IMR-90 (cell line): ENCODE results near the gene MOCS1. TPM values are rescaled to one million over a fixed set of nuclear protein-coding genes. Genes with fewer than 3 reads are reported as not detected.

Source experiments
- ATAC-seq: fragments of 200-7000 bp; cut with Tn5 transposase; 2 replicates; pipeline ENCODE4 v1.9.1; 2020; ENCODE audit warnings: low read depth, mild to moderate bottlenecking, moderate library complexity
- BruUV-seq: library from RNA; stranded (reverse); fragments of 400-500 nt; replicated peaks from 2 replicates; lab custom pipeline; 2021; lab: Mats Ljungman, UMichigan
- CTCF ChIA-PET: fragments of 300-600 bp; formaldehyde crosslinking; extraction: SDS; loops from one replicate; lab custom pipeline; 2021; ENCODE audit warnings: antibody characterized with exemption; lab: Yijun Ruan, JAX
- POLR2A ChIA-PET: fragments of 300-600 bp; sonication (Branson Sonifier 250); formaldehyde crosslinking; loops from one replicate; lab custom pipeline; 2022; ENCODE audit warnings: antibody characterized with exemption; ENCODE audit not compliant: unreplicated experiment; lab: Charles Lee
- DNase-seq: peaks from one replicate; pipeline ENCODE4 v3.0.0; 2013
- H2AFZ ChIP-seq: replicated peaks from 2 replicates; pipeline ENCODE3; 2013; ENCODE audit warnings: low read length, mild to moderate bottlenecking; ENCODE audit not compliant: poor library complexity
- H2AK5ac ChIP-seq: 2 replicates; pipeline ENCODE4 v1.6.1; 2013; ENCODE audit warnings: low read depth, low read length, inconsistent platforms
- H2AK9ac ChIP-seq: replicated peaks from 2 replicates; pipeline ENCODE3; 2013; ENCODE audit warnings: mild to moderate bottlenecking, low read depth, low read length, moderate library complexity; ENCODE audit not compliant: poor library complexity
- H2BK120ac ChIP-seq: 2 replicates; pipeline ENCODE4 v1.6.1; 2013; ENCODE audit warnings: low read depth, low read length, inconsistent platforms
- H2BK15ac ChIP-seq: 3 replicates; pipeline ENCODE4 v1.6.1; 2013; ENCODE audit warnings: low read depth, low read length, inconsistent platforms
- H2BK20ac ChIP-seq: 2 replicates; pipeline ENCODE4 v1.6.1; 2013; ENCODE audit warnings: low read depth, mild to moderate bottlenecking, inconsistent platforms, low read length, moderate library complexity
- H2BK5ac ChIP-seq: 2 replicates; pipeline ENCODE4 v1.6.1; 2013; ENCODE audit warnings: mild to moderate bottlenecking, low read depth, low read length, inconsistent platforms; ENCODE audit not compliant: poor library complexity, severe bottlenecking
- H3K14ac ChIP-seq: replicated peaks from 2 replicates; pipeline ENCODE4 v1.6.1; 2013; ENCODE audit warnings: low read depth, low read length, inconsistent platforms
- H3K18ac ChIP-seq: 2 replicates; pipeline ENCODE4 v1.6.1; 2013; ENCODE audit warnings: low read depth, low read length, control low read depth
- H3K23ac ChIP-seq: 2 replicates; pipeline ENCODE4 v1.6.1; 2013; ENCODE audit warnings: low read depth, low read length, inconsistent platforms
- H3K27ac ChIP-seq: 2 replicates; pipeline ENCODE4 v1.5.1; 2013; ENCODE audit warnings: mild to moderate bottlenecking, control low read depth, low read length; ENCODE audit not compliant: insufficient read depth
- H3K27me3 ChIP-seq: 2 replicates; pipeline ENCODE4 v1.6.1; 2013; ENCODE audit warnings: low read length; ENCODE audit not compliant: control insufficient read depth, insufficient read depth
- H3K36me3 ChIP-seq: 2 replicates; pipeline ENCODE4 v1.6.1; 2013; ENCODE audit warnings: low read length, mixed read lengths; ENCODE audit not compliant: control insufficient read depth, insufficient read depth
- H3K4ac ChIP-seq: 2 replicates; pipeline ENCODE4 v1.6.1; 2013; ENCODE audit warnings: low read depth, low read length, inconsistent platforms
- H3K4me1 ChIP-seq: 2 replicates; pipeline ENCODE4 v1.6.1; 2013; ENCODE audit warnings: low read length, mixed read lengths; ENCODE audit not compliant: control insufficient read depth, insufficient read depth
- H3K4me2 ChIP-seq: 2 replicates; pipeline ENCODE4 v1.6.1; 2013; ENCODE audit warnings: low read depth, mild to moderate bottlenecking, control low read depth, low read length, moderate library complexity
- H3K4me3 ChIP-seq: 2 replicates; pipeline ENCODE4 v1.5.1; 2013; ENCODE audit warnings: low read depth, mild to moderate bottlenecking, control low read depth, low read length, moderate library complexity; ENCODE audit not compliant: insufficient read depth
- H3K56ac ChIP-seq: 2 replicates; pipeline ENCODE4 v1.6.1; 2013; ENCODE audit warnings: low read length, inconsistent platforms; ENCODE audit not compliant: insufficient read depth; ENCODE audit errors: extremely low read depth
- H3K79me1 ChIP-seq, 2 experiments: 2 replicates each; pipeline ENCODE4 v1.6.1; 2013; ENCODE audit warnings: low read length in 2 of 2, inconsistent platforms in 1 of 2, low read depth in 1 of 2
- H3K9ac ChIP-seq: 2 replicates; pipeline ENCODE4 v1.6.1; 2013; ENCODE audit warnings: low read depth, low read length, control low read depth
- H3K9me1 ChIP-seq: 2 replicates; pipeline ENCODE4 v1.6.1; 2013; ENCODE audit warnings: low read length, inconsistent platforms; ENCODE audit not compliant: insufficient read depth
- H3K9me3 ChIP-seq: 2 replicates; pipeline ENCODE4 v1.6.1; 2013; ENCODE audit warnings: low read length; ENCODE audit not compliant: control insufficient read depth, insufficient read depth
- H4K20me1 ChIP-seq: 2 replicates; pipeline ENCODE4 v1.6.1; 2013; ENCODE audit warnings: low read length, inconsistent platforms; ENCODE audit not compliant: insufficient read depth
- H4K5ac ChIP-seq: 2 replicates; pipeline ENCODE4 v1.6.1; 2013; ENCODE audit warnings: mild to moderate bottlenecking, low read depth, low read length, control low read depth
- H4K8ac ChIP-seq, 2 experiments: 2 replicates each; pipeline ENCODE4 v1.6.1; 2013; ENCODE audit warnings: low read depth in 2 of 2, low read length in 2 of 2, control low read depth in 1 of 2, inconsistent platforms in 1 of 2
- H4K91ac ChIP-seq: 2 replicates; pipeline ENCODE4 v1.6.1; 2013; ENCODE audit warnings: low read depth, low read length, inconsistent platforms; ENCODE audit not compliant: insufficient read depth
- MAFK ChIP-seq: IDR thresholded peaks from 2 replicates; pipeline ENCODE4 v1.6.1; 2012; ENCODE audit warnings: low read depth, low read length, improper control_type of control experiment
- MAZ ChIP-seq: IDR thresholded peaks from 2 replicates; pipeline ENCODE4 v1.6.1; 2012; ENCODE audit warnings: low read depth, mild to moderate bottlenecking, low read length, improper control_type of control experiment, moderate library complexity, borderline replicate concordance
- MXI1 ChIP-seq: IDR thresholded peaks from 2 replicates; pipeline ENCODE4 v1.6.1; 2012; ENCODE audit warnings: low read depth, mild to moderate bottlenecking, low read length, moderate library complexity, borderline replicate concordance
- NFE2L2 ChIP-seq: fragments of 150-350 bp; IDR thresholded peaks from 2 replicates; pipeline ENCODE4 v1.6.1; 2016; ENCODE audit warnings: low read depth, mild to moderate bottlenecking, low read length
- RCOR1 ChIP-seq: IDR thresholded peaks from 2 replicates; pipeline ENCODE4 v1.6.1; 2012; ENCODE audit warnings: mild to moderate bottlenecking, low read length, improper control_type of control experiment; ENCODE audit not compliant: insufficient replicate concordance
- RFX5 ChIP-seq: IDR thresholded peaks from 2 replicates; pipeline ENCODE4 v1.8.0; 2012; ENCODE audit warnings: low read depth, mild to moderate bottlenecking, low read length, moderate library complexity
- WGBS, 2 experiments: methylation state at CpG; one replicate each; pipeline versions ENCODE4 v1.1.5 to v1.1.7; 2013; ENCODE audit warnings: missing lambda C conversion rate in 2 of 2; ENCODE audit not compliant: insufficient read length in 1 of 2; ENCODE audit errors: extremely low coverage in 2 of 2; 5-methylcytosine and 5-hydroxymethylcytosine counted together
- dilution Hi-C: fragments of 300-500 bp; cut with HindIII; formaldehyde crosslinking; loops from one replicate; pipeline ENCODE4 v1.14.3; 2018; ENCODE audit warnings: low sequenced_read_pairs; ENCODE audit not compliant: unreplicated experiment
- in situ Hi-C: fragments of 300-500 bp; cut with MboI; formaldehyde crosslinking; loops from 3 replicates; pipeline ENCODE4 v1.14.3; 2019; ENCODE audit warnings: low sequenced_read_pairs, inconsistent platforms, mixed read lengths
- intact Hi-C: fragments of 100-400 bp; cut with micrococcal nuclease; formaldehyde crosslinking; loops from 2 replicates; pipeline ENCODE4 v1.10.0; 2022
- polyA plus RNA-seq, 3 experiments: library from polyadenylated mRNA; depleted of rRNA; stranded (reverse); fragments of >200 nt; gene quantifications; 2 replicates each; pipeline ENCODE4 v1.2.3, GENCODE V29; 2012; ENCODE audit warnings: low replicate concordance in 1 of 3
- total RNA-seq: library from RNA; depleted of rRNA; stranded (reverse); fragments of >200 nt; gene quantifications from 2 replicates; pipeline ENCODE4 v1.2.3, GENCODE V29; 2012
- TF ChIP-seq, protein P1 (sequence below): conservative IDR thresholded peaks from 2 replicates; pipeline ENCODE4 v1.5.1; 2012; ENCODE audit warnings: mild to moderate bottlenecking, low read depth, low read length, improper control_type of control experiment

The MOCS1 gene
- total and polyA plus RNA-seq, 2 of the 4 experiments (the other 2 are of a cell fraction) = 5.5 to 9.5 TPM

DNA sequence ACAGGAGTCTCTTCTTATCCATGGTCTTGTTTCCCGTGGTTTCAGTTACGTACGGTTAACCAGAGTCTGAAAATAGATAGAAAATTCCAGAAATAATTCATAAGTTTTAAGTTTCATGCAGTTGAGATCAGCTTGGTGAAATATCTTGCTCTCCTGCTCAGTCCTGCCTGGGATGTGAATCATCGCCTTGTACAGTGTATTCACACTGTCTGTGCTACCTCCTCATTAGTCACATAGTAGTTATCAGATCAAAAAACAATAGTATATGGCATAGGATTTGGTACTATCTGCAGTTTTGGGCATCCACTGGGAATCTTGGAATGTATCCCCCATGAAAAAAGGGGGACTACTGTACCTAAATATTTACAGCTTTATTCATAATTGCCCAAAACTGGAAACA, 22.7 kb upstream of the MOCS1 start:
- Histone ChIP-seq H2BK120ac (no peak overlapping the region), H2AK5ac (no peak overlapping the region), H4K5ac (no peak overlapping the region), H3K9ac (no peak overlapping the region), H3K4me3 (no peak overlapping the region), H3K4me2 (no peak overlapping the region), H3K36me3 (no peaks in the 10 kb centered on the region), H4K91ac (no peak overlapping the region), H2AFZ (no peak overlapping the region), H2AK9ac (no peak overlapping the region), H3K4me1 (peaks cover 2% of the 10 kb centered on the region; the same call in 1 of the 2 replicates), H2BK15ac (no peak overlapping the region; the same call in 2 of the 3 replicates), H3K4ac (no peak overlapping the region), H3K27ac (no peak overlapping the region), H3K27me3 (0 out of 2 replicates have a peak, but pooled peaks cover 2% of the 10 kb centered on the region), H2BK5ac (no peak overlapping the region), H3K9me1 (no peaks in the 10 kb centered on the region; the same call in 1 of the 2 replicates), H2BK20ac (no peak overlapping the region), H3K56ac (no peak overlapping the region), H3K23ac (no peak overlapping the region), H3K14ac (no peak overlapping the region), H4K8ac (no peak overlapping the region), H3K79me1 (no peaks in the 10 kb centered on the region), H3K18ac (no peak overlapping the region), H4K20me1 (no peaks in the 10 kb centered on the region), H3K9me3 (no peaks in the 10 kb centered on the region)
- POLR2A ChIA-PET = no interaction called here
- TF ChIP-seq, protein P1, sequence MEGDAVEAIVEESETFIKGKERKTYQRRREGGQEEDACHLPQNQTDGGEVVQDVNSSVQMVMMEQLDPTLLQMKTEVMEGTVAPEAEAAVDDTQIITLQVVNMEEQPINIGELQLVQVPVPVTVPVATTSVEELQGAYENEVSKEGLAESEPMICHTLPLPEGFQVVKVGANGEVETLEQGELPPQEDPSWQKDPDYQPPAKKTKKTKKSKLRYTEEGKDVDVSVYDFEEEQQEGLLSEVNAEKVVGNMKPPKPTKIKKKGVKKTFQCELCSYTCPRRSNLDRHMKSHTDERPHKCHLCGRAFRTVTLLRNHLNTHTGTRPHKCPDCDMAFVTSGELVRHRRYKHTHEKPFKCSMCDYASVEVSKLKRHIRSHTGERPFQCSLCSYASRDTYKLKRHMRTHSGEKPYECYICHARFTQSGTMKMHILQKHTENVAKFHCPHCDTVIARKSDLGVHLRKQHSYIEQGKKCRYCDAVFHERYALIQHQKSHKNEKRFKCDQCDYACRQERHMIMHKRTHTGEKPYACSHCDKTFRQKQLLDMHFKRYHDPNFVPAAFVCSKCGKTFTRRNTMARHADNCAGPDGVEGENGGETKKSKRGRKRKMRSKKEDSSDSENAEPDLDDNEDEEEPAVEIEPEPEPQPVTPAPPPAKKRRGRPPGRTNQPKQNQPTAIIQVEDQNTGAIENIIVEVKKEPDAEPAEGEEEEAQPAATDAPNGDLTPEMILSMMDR = no peak
- TF ChIP-seq MAFK (no peak), MAZ (no peak), MXI1 (no peak), RFX5 (no peak), RCOR1 (no peak), NFE2L2 (no peak)
- DNase-seq (peak; percentile 20), ATAC-seq (peak; percentile 61)
- dilution Hi-C loops (no loop called here), intact Hi-C loops (no loop called here), in situ Hi-C loops (no loop called here)
- CTCF ChIA-PET = no interaction called here
- BruUV-seq = no TSS peak
- no CpG with 5 or more reads among the region's 4 CpGs for WGBS, 2 experiments
